Pancreas (tissue), 10 donors: Measurements from ENCODE around the gene BRIP1. TPM values are rescaled to one million over a fixed set of nuclear protein-coding genes. Genes with fewer than 3 reads are reported as not detected.

Experiments
- ATAC-seq, 4 donors: fragments of 200-7000 bp; cut with Tn5 transposase; one replicate each; pipeline versions ENCODE4 v1.8.0 to v1.9.1; 2020; ENCODE audit warnings: mild to moderate bottlenecking in 4 of 4, moderate library complexity in 4 of 4
- DNase-seq, 6 donors: peaks; one replicate each; pipeline ENCODE4 v3.0.0-alpha.2; 2020
- FAIRE-seq: peaks from 2 replicates; lab custom pipeline; 2012; peaks lifted over from hg19 to GRCh38; lab: Jason Lieb, UNC
- H3K27ac ChIP-seq, 4 donors: fragments of 200-600 bp; sonication (generic); 1 replicate in 3 of 4; 2 replicates in 1 of 4; pipeline versions ENCODE4 v1.5.0 to v1.8.0; 2020
- H3K27me3 ChIP-seq, 4 donors: fragments of 200-600 bp; one replicate each; pipeline ENCODE4 v1.8.0; 2021
- H3K36me3 ChIP-seq, 3 donors: fragments of 200-600 bp; sonication (generic) in 1 of 3; one replicate each; pipeline versions ENCODE4 v1.5.0 to v1.8.0; 2020 to 2021
- H3K4me1 ChIP-seq, 3 donors: fragments of 200-600 bp; one replicate each; pipeline ENCODE4 v1.8.0; 2021
- H3K4me3 ChIP-seq, 4 donors: fragments of 200-600 bp; sonication (generic) in 2 of 4; one replicate each; pipeline versions ENCODE4 v1.5.0 to v1.8.0; 2020 to 2021
- H3K9me3 ChIP-seq, 4 donors: fragments of 200-600 bp; one replicate each; pipeline ENCODE4 v1.8.0; 2021
- CTCF ChIP-seq, 4 donors: fragments of 200-600 bp; sonication (generic) in 3 of 4; IDR thresholded peaks; one replicate each; pipeline versions ENCODE4 v1.5.0 to v1.8.0; 2021; ENCODE audit warnings: antibody characterized with exemption in 4 of 4
- WGBS, 2 donors: extraction: QIAGEN DNeasy Blood & Tissue Kit; methylation state at CpG; one replicate each; pipeline ENCODE4 v1.1.7; 2013; 5-methylcytosine and 5-hydroxymethylcytosine counted together
- intact Hi-C, 3 donors: fragments of 100-400 bp; cut with DNase I; formaldehyde crosslinking; loops; one replicate each; pipeline versions ENCODE4 v1.11.1 to v1.14.2; 2022
- polyA plus RNA-seq, 2 donors: library from polyadenylated mRNA; stranded (reverse); fragments of 200-250 nt; gene quantifications; one replicate each; pipeline ENCODE4 v1.2.3, GENCODE V29; 2013
- total RNA-seq, 6 donors: library from RNA; stranded (reverse); fragmentation: NEBNext Ultra II Directional in 4 of 6; extraction: Animal tissue kit (Norgen Biotek cat#: 25700) in 4 of 6; gene quantifications; one replicate each; pipeline versions ENCODE4 v1.2.1 to v1.2.4, GENCODE V29; 2021 to 2023
- donor health status: healthy with polysubstance abuse.
- donor health status: DM: no; HTN: no; CAD: no; lungs with moderate emphysema.
- donor health status: DM: no; HTN: no; CAD: no.
- donor health status: control.
- donor health status: control.
- donor health status: Bipolar disorder and iron deficiency.
- donor health status: DM: yes; HTN: yes; CAD: no.
- donor health status: DM: no; HTN: no; CAD: no.
- donor health status: DM: no; HTN: no; CAD: no.
- donor health status: DM: yes; HTN: yes; CAD: no.

BRIP1 gene
- total and polyA plus RNA-seq, 8 donors, result 0.09 to 0.59 (median 0.29) TPM

DNA sequence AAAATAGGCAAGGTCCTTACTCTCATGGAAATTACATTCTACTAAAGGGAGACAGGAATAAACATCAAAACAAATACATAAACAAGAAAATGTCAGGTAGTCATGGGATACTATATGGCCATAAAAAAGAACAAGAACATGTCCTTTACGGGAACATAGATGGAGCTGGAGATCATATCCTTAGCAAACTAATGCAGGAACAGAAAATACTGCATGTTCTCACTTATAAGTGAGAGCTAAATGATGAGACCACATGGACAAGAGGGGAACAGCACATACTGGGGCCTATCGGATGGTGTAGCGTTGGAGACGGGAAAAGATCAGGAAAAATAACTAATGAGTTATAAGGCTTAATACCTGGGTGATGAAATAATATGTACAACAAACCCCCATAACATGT, 69.1 kb downstream of the BRIP1 start:
- no peak for TF ChIP-seq CTCF (IDR thresholded peaks at IDR 0.05)
- FAIRE-seq (no peak), ATAC-seq (no peak), DNase-seq (no peak)
- Histone ChIP-seq H3K4me3 (no peak overlapping the region), H3K27ac (no peak overlapping the region), H3K27me3 (no peaks in the 10 kb centered on the region), H3K4me1 (no peaks in the 10 kb centered on the region), H3K36me3 (no peaks in the 10 kb centered on the region), H3K9me3 (no peaks in the 10 kb centered on the region)
- 94 to 98% methylated on average over 4 of the region's 4 CpGs for WGBS, 2 donors
- intact Hi-C loops, result no loop called here

GRCh38 chr17:61793565-61793964, 69.8 kb downstream of the BRIP1 start:
- H3K9me3 ChIP-seq, result no peaks in the 10 kb centered on the region
- no peaks in the 10 kb centered on the region for H3K27me3 ChIP-seq
- no peaks in the 10 kb centered on the region for H3K4me1 ChIP-seq
- H3K27ac ChIP-seq, result no peak overlapping the region
- H3K36me3 ChIP-seq, result no peaks in the 10 kb centered on the region
- intact Hi-C loops, result no loop called here
- TF ChIP-seq CTCF (IDR thresholded peaks at IDR 0.05), result no peak
- WGBS, 2 donors, result 93 to 95% methylated on average over 3 of the region's 3 CpGs
- FAIRE-seq, result no peak
- H3K4me3 ChIP-seq, result no peak overlapping the region
- ATAC-seq, result no peak
- no peak for DNase-seq

GRCh38 chr17:61789872-61790271, 73.5 kb downstream of the BRIP1 start:
- H3K27ac ChIP-seq, result no peak overlapping the region
- FAIRE-seq, result no peak

GRCh38 chr17:61786088-61786487, 77.2 kb downstream of the BRIP1 start:
- TF ChIP-seq CTCF (IDR thresholded peaks at IDR 0.05), result no peak
- FAIRE-seq, result no peak
- intact Hi-C loops, result no loop called here
- Histone ChIP-seq H3K27me3 (no peaks in the 10 kb centered on the region), H3K27ac (no peak overlapping the region), H3K4me3 (no peak overlapping the region), H3K36me3 (no peaks in the 10 kb centered on the region), H3K4me1 (no peaks in the 10 kb centered on the region), H3K9me3 (no peaks in the 10 kb centered on the region)
- no peak for DNase-seq
- WGBS, 2 donors, result 88 to 90% methylated on average over 5 of the region's 5 CpGs
- ATAC-seq, result no peak

More at GRCh38 chr17:61789872-61790271, 73.5 kb downstream of the BRIP1 start:
- ATAC-seq, result no peak
- intact Hi-C loops, result no loop called here
- no peaks in the 10 kb centered on the region for H3K4me1 ChIP-seq
- no peak for TF ChIP-seq CTCF (IDR thresholded peaks at IDR 0.05)
- no peaks in the 10 kb centered on the region for H3K9me3 ChIP-seq
- DNase-seq, result no peak
- H3K4me3 ChIP-seq, result no peak overlapping the region
- no peaks in the 10 kb centered on the region for H3K27me3 ChIP-seq
- H3K36me3 ChIP-seq, result no peaks in the 10 kb centered on the region

DNA sequence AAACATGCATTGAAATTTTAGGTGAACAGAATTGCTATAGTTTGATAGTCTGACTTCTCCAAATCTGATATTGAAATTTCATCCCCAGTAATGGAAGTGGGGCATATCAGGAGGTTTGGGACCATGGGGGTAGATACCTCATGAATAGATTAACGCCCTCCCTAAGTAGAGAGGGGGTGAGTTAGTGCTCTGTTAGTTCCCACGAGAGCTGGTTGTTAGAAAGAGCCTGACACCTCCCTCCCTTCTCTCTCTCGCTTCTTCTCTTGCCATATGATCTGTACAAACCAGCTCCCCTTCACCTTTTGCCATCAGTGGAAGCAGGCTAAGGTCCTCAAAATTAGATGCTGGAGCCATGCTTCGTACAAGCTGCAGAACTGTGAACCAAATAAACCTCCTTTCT, 78.8 kb downstream of the BRIP1 start:
- no peak for TF ChIP-seq CTCF (IDR thresholded peaks at IDR 0.05)
- H3K27ac ChIP-seq, result no peak overlapping the region
- intact Hi-C loops, result no loop called here
- DNase-seq (no peak), FAIRE-seq (no peak), ATAC-seq (no peak)
- 93% methylated on average over 4 of the region's 4 CpGs for WGBS, 2 donors
- H3K4me1 ChIP-seq, result no peaks in the 10 kb centered on the region
- H3K9me3 ChIP-seq, result no peaks in the 10 kb centered on the region
- no peak overlapping the region for H3K4me3 ChIP-seq
- no peaks in the 10 kb centered on the region for H3K36me3 ChIP-seq
- H3K27me3 ChIP-seq, result no peaks in the 10 kb centered on the region
